ENCODE measurements around the gene DUSP21. TPM values are rescaled to one million over a fixed set of nuclear protein-coding genes. Genes with fewer than 3 reads are reported as not detected.
"Not testable (repeated sequence)": the region's sequence is repeated elsewhere in the genome, so short reads cannot be mapped to it uniquely, and the experiment has no call there.

The DUSP21 gene
- total RNA-seq, 6 experiments from 2014 or later = not detected

DNA sequence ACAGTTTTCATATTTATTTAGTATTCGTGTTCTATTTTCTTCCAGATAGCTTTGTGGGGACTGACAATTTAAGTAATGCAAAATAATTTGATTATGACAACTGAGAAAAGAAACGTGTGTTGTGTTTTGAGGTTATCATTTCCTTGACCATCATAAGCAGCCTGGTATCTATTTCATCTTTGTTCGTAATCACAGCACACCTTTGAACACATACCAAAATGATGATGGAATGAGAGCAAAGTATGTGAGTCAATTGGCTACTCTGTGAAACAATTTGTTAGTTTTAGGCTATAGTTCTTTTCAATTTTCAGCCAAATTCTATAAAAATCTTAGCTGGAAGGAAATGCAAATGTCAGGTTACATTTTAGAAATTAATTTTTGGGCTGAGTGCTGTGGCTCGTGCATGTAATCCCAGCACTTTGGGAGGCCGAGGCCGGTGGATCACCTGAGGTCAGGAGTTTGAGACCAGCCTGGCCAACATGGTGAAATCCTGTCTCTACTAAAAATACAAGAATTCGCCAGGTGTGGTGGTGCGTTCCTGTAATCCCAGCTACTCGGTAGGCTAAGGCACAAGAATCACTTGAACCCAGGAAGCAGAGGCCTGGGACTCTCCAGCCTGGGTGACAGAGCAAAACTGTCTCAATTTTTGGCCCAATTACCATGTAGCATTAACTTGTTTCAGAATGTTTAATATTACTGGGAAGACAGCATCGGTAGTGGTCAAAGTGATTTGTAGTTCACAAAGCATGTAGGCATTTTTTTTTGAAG is 1.1 kb upstream of the DUSP21 start:
- Histone ChIP-seq H3K27me3 (no peaks in the 10 kb centered on the region), H3K27ac (no peak overlapping the region), H3K9me3 (no peaks in the 10 kb centered on the region), H3K4me3 (no peak overlapping the region), H3K4me1 (no peaks in the 10 kb centered on the region), H3K36me3 (no peaks in the 10 kb centered on the region)
- ATAC-seq (no peak), DNase-seq (no peak)
- no peak for TF ChIP-seq POLR2A (IDR thresholded peaks at IDR 0.05)
- TF ChIP-seq, protein P1, sequence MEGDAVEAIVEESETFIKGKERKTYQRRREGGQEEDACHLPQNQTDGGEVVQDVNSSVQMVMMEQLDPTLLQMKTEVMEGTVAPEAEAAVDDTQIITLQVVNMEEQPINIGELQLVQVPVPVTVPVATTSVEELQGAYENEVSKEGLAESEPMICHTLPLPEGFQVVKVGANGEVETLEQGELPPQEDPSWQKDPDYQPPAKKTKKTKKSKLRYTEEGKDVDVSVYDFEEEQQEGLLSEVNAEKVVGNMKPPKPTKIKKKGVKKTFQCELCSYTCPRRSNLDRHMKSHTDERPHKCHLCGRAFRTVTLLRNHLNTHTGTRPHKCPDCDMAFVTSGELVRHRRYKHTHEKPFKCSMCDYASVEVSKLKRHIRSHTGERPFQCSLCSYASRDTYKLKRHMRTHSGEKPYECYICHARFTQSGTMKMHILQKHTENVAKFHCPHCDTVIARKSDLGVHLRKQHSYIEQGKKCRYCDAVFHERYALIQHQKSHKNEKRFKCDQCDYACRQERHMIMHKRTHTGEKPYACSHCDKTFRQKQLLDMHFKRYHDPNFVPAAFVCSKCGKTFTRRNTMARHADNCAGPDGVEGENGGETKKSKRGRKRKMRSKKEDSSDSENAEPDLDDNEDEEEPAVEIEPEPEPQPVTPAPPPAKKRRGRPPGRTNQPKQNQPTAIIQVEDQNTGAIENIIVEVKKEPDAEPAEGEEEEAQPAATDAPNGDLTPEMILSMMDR (IDR thresholded peaks at IDR 0.05) = no peak
- intact Hi-C loops (cut with DNase I) = no loop called here
- 71% methylated on average over 9 of the region's 10 CpGs for WGBS (ENCODE audit: insufficient coverage, low coverage, low lambda C conversion rate, missing lambda C conversion rate)

DNA sequence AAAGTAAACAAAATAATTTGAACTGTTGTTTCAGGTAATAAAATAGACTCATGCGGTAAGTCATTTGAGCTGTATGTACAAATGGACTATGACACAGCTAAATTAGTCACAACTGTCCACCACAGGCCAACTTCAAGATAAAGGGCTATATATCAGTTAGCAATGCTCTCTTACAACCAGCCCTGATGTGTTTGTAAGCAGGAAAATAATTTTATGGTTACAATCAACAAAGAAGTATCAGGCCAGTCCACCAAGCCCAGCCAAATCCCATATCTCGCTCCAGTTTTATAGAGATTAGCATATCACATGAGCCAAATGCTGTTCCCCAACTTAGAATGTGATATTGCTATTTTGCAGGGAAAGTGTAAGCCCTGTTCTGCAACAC is 511 bp upstream of the DUSP21 start:
- WGBS (ENCODE audit: insufficient coverage, low coverage, low lambda C conversion rate, missing lambda C conversion rate) = 92% methylated on average over 2 of the region's 2 CpGs
- intact Hi-C loops (cut with DNase I) = no loop called here
- no peak for TF ChIP-seq POLR2A (IDR thresholded peaks at IDR 0.05)
- TF ChIP-seq, protein P1 (IDR thresholded peaks at IDR 0.05) = no peak
- no peaks in the 10 kb centered on the region for H3K9me3 ChIP-seq
- H3K4me3 ChIP-seq = no peak overlapping the region
- H3K36me3 ChIP-seq = no peaks in the 10 kb centered on the region
- no peaks in the 10 kb centered on the region for H3K27me3 ChIP-seq
- ATAC-seq (no peak), DNase-seq (no peak)
- H3K27ac ChIP-seq = no peak overlapping the region
- no peaks in the 10 kb centered on the region for H3K4me1 ChIP-seq

DNA sequence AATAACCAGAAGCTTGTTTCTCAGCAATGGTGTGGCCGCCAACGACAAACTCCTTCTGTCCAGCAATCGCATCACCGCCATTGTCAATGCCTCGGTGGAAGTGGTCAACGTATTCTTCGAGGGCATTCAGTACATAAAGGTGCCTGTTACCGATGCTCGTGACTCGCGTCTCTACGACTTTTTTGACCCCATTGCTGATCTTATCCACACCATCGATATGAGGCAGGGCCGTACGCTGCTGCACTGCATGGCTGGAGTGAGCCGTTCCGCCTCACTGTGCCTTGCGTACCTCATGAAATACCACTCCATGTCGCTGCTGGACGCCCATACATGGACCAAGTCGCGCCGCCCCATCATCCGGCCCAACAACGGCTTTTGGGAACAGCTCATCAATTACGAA is 383 bp downstream of the DUSP21 start:
- 95% methylated on average over 16 of the region's 26 CpGs for WGBS (ENCODE audit: insufficient coverage, low coverage, low lambda C conversion rate, missing lambda C conversion rate)
- no peak overlapping the region for H3K27ac ChIP-seq
- no peaks in the 10 kb centered on the region for H3K4me1 ChIP-seq
- no peak for DNase-seq
- H3K4me3 ChIP-seq = no peak overlapping the region
- TF ChIP-seq POLR2A (IDR thresholded peaks at IDR 0.05) = no peak
- TF ChIP-seq, protein P1 (IDR thresholded peaks at IDR 0.05) = no peak
- intact Hi-C loops (cut with DNase I) = no loop called here
- no peaks in the 10 kb centered on the region for H3K36me3 ChIP-seq
- H3K27me3 ChIP-seq = no peaks in the 10 kb centered on the region
- H3K9me3 ChIP-seq = no peaks in the 10 kb centered on the region
- no peak for ATAC-seq

DNA sequence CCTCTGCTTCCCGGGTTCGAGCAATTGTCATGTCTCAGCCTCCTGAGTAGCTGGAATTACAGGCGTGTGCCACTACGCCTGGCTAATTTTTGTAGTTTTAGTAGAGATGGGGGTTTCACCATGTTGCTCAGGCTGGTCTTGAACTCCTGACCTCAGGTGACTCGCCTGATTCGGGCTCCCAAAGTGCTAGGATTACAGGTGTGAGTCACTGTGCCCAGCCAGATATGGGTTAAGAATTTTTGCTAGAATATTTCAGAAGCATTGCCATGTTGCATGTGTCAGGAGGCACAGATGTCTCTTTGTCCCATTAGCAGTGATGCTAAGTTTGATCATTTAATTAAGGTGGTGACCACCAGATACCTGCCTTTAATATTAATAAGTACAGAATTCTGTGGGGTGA is 7.1 kb downstream of the DUSP21 start:
- DNase-seq; H3K4me1 ChIP-seq; H3K27ac ChIP-seq; intact Hi-C loops (cut with DNase I); H3K9me3 ChIP-seq; ATAC-seq; H3K36me3 ChIP-seq; H3K4me3 ChIP-seq; H3K27me3 ChIP-seq: not testable (repeated sequence)
- WGBS (ENCODE audit: insufficient coverage, low coverage, low lambda C conversion rate, missing lambda C conversion rate) = 68% methylated on average over 3 of the region's 6 CpGs

DNA sequence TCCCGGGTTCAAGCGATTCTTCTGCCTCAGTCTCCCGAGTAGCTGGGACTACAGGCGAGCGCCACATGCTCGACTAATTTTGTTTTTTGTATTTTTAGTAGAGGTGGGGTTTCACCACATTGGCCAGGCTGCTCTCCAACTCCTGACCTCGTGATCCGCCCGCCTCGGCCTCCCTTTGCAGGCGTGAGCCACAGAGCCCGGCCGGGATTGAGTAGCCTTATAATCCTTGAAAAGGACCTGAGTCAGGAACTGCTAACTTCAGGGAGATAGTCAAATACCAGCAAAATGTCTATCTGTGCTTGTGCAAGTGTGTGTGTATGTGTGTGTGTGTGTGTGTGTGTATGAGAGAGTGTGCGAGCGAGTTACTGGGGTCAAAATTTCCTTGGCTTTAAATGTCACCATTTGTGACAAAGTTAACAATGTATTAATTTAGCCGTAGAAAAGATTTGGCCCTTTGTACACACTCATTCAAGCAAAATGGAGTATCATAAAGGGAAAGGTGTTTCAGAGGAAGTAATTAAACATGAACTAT is 27.4 kb downstream of the DUSP21 start:
- 64% methylated on average over 12 of the region's 16 CpGs for WGBS (ENCODE audit: insufficient coverage, low coverage, low lambda C conversion rate, missing lambda C conversion rate)
- peaks cover 0 to 14% (median 2%) of the 10 kb centered on the region in 4 donors for H3K4me1 ChIP-seq
- ATAC-seq = no peak
- H3K4me3 ChIP-seq = peak overlapping the region in 2 of 3 donors; percentile 71 to 81
- intact Hi-C loops (cut with DNase I) = no loop called here
- H3K36me3 ChIP-seq = no peaks in the 10 kb centered on the region
- peak overlapping the region in 2 of 3 donors; percentile 98 to 99 for H3K27ac ChIP-seq
- no peaks in the 10 kb centered on the region for H3K9me3 ChIP-seq
- peak in 2 of 3 donors; percentile 29 to 45 for DNase-seq
- H3K27me3 ChIP-seq = no peaks in the 10 kb centered on the region
- no peak for TF ChIP-seq POLR2A (IDR thresholded peaks at IDR 0.05)
- TF ChIP-seq, protein P1 (IDR thresholded peaks at IDR 0.05) = no peak
